HepG2 (cell line): Measurements from ENCODE around the gene NCAPG. TPM values are rescaled to one million over a fixed set of nuclear protein-coding genes. Genes with fewer than 3 reads are reported as not detected.

Experiments
- AHR ChIP-seq: IDR thresholded peaks from 2 replicates; pipeline ENCODE4 v1.6.1; 2018; ENCODE audit warnings: missing genetic modification reagents, missing compliant biosample characterization
- CCDC6 ChIP-seq: sonication (generic); formaldehyde crosslinking; IDR thresholded peaks from 2 replicates; pipeline ENCODE4 v1.8.1; 2022; ENCODE audit warnings: mild to moderate bottlenecking, missing genetic modification reagents, moderate library complexity
- EEA1 ChIP-seq: sonication (generic); formaldehyde crosslinking; IDR thresholded peaks from 2 replicates; pipeline ENCODE4 v1.5.1; 2020; ENCODE audit warnings: mild to moderate bottlenecking, missing genetic modification reagents, borderline replicate concordance
- FOXK2 ChIP-seq: fragments of 450-650 bp; IDR thresholded peaks from 2 replicates; pipeline ENCODE4 v1.6.1; 2016
- NFYB ChIP-seq: sonication (generic); formaldehyde crosslinking; IDR thresholded peaks from 2 replicates; pipeline ENCODE4 v1.4.0; 2020; ENCODE audit warnings: missing genetic modification reagents
- ZNF10 ChIP-seq: sonication (generic); formaldehyde crosslinking; IDR thresholded peaks from 2 replicates; pipeline ENCODE4 v1.4.0; 2020; ENCODE audit warnings: mild to moderate bottlenecking, low read depth, missing genetic modification reagents, borderline replicate concordance
- polyA plus RNA-seq, 8 experiments: library from polyadenylated mRNA; depleted of rRNA in 3 of 8; stranded (reverse) in 7 of 8; unstranded in 1 of 8; fragments of >200 nt; fragmentation: Illumina TruSeq in 4 of 8; extraction: Trizol in 4 of 8; gene quantifications; 2 replicates each; pipeline versions ENCODE4 v1.2.1 to v1.2.3, GENCODE V29; 2011 to 2016; ENCODE audit warnings: low read depth in 4 of 8, missing spikeins in 1 of 8, mixed read lengths in 1 of 8; ENCODE audit not compliant: insufficient read depth in 1 of 8
- total RNA-seq, 5 experiments: library from RNA; depleted of rRNA; stranded (reverse); fragments of >200 nt; fragmentation: Illumina TruSeq; extraction: Trizol; gene quantifications; 2 replicates each; pipeline ENCODE4 v1.2.3, GENCODE V29; 2016; ENCODE audit warnings: low read depth in 1 of 5
- TF ChIP-seq, protein P1 (sequence below): sonication (generic); formaldehyde crosslinking; IDR thresholded peaks from 2 replicates; pipeline ENCODE4; 2020; ENCODE audit warnings: missing genetic modification reagents, mild to moderate bottlenecking, borderline replicate concordance
- TF ChIP-seq, protein P2 (sequence below): sonication (generic); formaldehyde crosslinking; IDR thresholded peaks from 2 replicates; pipeline ENCODE4 v1.5.1; 2020; ENCODE audit warnings: mild to moderate bottlenecking, missing genetic modification reagents, borderline replicate concordance
- TF ChIP-seq, protein P3 (sequence below): IDR thresholded peaks from 2 replicates; pipeline ENCODE4 v1.6.1; 2016
- TF ChIP-seq, protein P4 (sequence below): sonication (generic); formaldehyde crosslinking; IDR thresholded peaks from 2 replicates; pipeline ENCODE4 v1.9.0; 2021; ENCODE audit warnings: mild to moderate bottlenecking, missing genetic modification reagents

NCAPG gene
- total and polyA plus RNA-seq, 2 of the 13 experiments (the other 11 are each of a cell fraction or from before 2014, with no cell fraction given), result 14.8 to 61.9 TPM

DNA sequence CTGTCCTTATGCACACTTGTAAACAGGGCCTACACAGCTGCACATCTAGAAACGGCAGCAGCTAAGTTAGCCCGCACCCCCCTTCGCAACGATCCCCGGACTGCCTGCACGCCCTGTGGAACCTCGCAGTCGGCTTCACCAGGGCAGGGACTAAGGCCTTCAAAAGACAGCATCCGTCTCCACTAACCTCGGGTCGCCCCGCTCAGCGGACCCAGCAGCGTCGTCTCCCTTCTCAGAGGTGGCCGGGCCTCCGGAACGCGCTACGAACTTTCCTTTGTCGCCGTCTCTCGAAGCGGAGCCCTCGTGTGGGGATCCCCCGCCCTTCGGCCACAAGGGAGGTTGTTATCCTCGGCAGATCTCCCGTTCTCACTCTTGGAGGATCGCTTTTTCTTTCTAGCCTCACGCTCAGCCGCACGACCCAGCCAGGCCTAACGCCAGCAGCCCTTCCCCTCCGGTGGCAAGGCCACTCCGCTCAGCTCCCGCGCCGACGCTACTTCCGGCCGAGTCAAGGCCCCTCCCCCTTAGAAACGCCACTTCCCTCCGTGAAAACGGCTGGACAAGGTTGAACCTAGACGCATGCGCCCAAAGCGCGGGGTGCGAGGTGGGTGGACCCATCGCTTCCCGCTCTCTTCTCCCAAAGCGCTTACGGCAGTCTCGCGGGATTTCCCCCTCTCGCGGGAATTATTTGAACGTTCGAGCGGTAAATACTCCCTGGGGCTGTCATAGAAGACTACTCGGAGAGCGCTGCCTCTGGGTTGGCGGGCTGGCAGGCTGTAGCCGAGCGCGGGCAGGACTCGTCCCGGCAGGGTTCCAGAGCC is at the start of gene NCAPG, which contains the start of gene DCAF16 (continued):
- TF ChIP-seq, protein P1, sequence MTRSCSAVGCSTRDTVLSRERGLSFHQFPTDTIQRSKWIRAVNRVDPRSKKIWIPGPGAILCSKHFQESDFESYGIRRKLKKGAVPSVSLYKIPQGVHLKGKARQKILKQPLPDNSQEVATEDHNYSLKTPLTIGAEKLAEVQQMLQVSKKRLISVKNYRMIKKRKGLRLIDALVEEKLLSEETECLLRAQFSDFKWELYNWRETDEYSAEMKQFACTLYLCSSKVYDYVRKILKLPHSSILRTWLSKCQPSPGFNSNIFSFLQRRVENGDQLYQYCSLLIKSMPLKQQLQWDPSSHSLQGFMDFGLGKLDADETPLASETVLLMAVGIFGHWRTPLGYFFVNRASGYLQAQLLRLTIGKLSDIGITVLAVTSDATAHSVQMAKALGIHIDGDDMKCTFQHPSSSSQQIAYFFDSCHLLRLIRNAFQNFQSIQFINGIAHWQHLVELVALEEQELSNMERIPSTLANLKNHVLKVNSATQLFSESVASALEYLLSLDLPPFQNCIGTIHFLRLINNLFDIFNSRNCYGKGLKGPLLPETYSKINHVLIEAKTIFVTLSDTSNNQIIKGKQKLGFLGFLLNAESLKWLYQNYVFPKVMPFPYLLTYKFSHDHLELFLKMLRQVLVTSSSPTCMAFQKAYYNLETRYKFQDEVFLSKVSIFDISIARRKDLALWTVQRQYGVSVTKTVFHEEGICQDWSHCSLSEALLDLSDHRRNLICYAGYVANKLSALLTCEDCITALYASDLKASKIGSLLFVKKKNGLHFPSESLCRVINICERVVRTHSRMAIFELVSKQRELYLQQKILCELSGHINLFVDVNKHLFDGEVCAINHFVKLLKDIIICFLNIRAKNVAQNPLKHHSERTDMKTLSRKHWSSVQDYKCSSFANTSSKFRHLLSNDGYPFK, result peak; percentile 85
- TF ChIP-seq, protein P2, sequence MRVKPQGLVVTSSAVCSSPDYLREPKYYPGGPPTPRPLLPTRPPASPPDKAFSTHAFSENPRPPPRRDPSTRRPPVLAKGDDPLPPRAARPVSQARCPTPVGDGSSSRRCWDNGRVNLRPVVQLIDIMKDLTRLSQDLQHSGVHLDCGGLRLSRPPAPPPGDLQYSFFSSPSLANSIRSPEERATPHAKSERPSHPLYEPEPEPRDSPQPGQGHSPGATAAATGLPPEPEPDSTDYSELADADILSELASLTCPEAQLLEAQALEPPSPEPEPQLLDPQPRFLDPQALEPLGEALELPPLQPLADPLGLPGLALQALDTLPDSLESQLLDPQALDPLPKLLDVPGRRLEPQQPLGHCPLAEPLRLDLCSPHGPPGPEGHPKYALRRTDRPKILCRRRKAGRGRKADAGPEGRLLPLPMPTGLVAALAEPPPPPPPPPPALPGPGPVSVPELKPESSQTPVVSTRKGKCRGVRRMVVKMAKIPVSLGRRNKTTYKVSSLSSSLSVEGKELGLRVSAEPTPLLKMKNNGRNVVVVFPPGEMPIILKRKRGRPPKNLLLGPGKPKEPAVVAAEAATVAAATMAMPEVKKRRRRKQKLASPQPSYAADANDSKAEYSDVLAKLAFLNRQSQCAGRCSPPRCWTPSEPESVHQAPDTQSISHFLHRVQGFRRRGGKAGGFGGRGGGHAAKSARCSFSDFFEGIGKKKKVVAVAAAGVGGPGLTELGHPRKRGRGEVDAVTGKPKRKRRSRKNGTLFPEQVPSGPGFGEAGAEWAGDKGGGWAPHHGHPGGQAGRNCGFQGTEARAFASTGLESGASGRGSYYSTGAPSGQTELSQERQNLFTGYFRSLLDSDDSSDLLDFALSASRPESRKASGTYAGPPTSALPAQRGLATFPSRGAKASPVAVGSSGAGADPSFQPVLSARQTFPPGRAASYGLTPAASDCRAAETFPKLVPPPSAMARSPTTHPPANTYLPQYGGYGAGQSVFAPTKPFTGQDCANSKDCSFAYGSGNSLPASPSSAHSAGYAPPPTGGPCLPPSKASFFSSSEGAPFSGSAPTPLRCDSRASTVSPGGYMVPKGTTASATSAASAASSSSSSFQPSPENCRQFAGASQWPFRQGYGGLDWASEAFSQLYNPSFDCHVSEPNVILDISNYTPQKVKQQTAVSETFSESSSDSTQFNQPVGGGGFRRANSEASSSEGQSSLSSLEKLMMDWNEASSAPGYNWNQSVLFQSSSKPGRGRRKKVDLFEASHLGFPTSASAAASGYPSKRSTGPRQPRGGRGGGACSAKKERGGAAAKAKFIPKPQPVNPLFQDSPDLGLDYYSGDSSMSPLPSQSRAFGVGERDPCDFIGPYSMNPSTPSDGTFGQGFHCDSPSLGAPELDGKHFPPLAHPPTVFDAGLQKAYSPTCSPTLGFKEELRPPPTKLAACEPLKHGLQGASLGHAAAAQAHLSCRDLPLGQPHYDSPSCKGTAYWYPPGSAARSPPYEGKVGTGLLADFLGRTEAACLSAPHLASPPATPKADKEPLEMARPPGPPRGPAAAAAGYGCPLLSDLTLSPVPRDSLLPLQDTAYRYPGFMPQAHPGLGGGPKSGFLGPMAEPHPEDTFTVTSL (CRISPR knock-in tag), result 0 out of 2 replicates have a peak, but pooled peaks have one; percentile 47
- TF ChIP-seq, protein P3, sequence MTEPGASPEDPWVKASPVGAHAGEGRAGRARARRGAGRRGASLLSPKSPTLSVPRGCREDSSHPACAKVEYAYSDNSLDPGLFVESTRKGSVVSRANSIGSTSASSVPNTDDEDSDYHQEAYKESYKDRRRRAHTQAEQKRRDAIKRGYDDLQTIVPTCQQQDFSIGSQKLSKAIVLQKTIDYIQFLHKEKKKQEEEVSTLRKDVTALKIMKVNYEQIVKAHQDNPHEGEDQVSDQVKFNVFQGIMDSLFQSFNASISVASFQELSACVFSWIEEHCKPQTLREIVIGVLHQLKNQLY, result peak; percentile 39; the same call in 1 of the 2 replicates
- TF ChIP-seq ZNF10 (CRISPR knock-in tag), result no peak
- no peak for TF ChIP-seq AHR (CRISPR knock-in tag)
- TF ChIP-seq, protein P4, sequence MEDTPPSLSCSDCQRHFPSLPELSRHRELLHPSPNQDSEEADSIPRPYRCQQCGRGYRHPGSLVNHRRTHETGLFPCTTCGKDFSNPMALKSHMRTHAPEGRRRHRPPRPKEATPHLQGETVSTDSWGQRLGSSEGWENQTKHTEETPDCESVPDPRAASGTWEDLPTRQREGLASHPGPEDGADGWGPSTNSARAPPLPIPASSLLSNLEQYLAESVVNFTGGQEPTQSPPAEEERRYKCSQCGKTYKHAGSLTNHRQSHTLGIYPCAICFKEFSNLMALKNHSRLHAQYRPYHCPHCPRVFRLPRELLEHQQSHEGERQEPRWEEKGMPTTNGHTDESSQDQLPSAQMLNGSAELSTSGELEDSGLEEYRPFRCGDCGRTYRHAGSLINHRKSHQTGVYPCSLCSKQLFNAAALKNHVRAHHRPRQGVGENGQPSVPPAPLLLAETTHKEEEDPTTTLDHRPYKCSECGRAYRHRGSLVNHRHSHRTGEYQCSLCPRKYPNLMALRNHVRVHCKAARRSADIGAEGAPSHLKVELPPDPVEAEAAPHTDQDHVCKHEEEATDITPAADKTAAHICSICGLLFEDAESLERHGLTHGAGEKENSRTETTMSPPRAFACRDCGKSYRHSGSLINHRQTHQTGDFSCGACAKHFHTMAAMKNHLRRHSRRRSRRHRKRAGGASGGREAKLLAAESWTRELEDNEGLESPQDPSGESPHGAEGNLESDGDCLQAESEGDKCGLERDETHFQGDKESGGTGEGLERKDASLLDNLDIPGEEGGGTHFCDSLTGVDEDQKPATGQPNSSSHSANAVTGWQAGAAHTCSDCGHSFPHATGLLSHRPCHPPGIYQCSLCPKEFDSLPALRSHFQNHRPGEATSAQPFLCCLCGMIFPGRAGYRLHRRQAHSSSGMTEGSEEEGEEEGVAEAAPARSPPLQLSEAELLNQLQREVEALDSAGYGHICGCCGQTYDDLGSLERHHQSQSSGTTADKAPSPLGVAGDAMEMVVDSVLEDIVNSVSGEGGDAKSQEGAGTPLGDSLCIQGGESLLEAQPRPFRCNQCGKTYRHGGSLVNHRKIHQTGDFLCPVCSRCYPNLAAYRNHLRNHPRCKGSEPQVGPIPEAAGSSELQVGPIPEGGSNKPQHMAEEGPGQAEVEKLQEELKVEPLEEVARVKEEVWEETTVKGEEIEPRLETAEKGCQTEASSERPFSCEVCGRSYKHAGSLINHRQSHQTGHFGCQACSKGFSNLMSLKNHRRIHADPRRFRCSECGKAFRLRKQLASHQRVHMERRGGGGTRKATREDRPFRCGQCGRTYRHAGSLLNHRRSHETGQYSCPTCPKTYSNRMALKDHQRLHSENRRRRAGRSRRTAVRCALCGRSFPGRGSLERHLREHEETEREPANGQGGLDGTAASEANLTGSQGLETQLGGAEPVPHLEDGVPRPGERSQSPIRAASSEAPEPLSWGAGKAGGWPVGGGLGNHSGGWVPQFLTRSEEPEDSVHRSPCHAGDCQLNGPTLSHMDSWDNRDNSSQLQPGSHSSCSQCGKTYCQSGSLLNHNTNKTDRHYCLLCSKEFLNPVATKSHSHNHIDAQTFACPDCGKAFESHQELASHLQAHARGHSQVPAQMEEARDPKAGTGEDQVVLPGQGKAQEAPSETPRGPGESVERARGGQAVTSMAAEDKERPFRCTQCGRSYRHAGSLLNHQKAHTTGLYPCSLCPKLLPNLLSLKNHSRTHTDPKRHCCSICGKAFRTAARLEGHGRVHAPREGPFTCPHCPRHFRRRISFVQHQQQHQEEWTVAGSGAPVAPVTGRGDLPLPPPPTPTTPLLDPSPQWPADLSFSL (CRISPR knock-in tag), result no peak
- peak; percentile 29; the same call in 1 of the 2 replicates for TF ChIP-seq EEA1 (CRISPR knock-in tag)
- peak; percentile 86; the same call in 1 of the 2 replicates for TF ChIP-seq CCDC6 (CRISPR knock-in tag)
- peak; percentile 65 for TF ChIP-seq NFYB (CRISPR knock-in tag)
- 0 out of 2 replicates have a peak, but pooled peaks have one; percentile 5 for TF ChIP-seq FOXK2
